ENCODE results near the gene CCDC40. TPM values are rescaled to one million over a fixed set of nuclear protein-coding genes. Genes with fewer than 3 reads are reported as not detected.

The CCDC40 gene
- total and polyA plus RNA-seq, 10 of the 15 experiments (the other 5 are each of a cell fraction or from before 2014, with no cell fraction given) = 0.06 to 0.10 TPM; not detected in 8

GRCh38 chr17:80092959-80093358 is 56.5 kb downstream of the CCDC40 start:
- no peak for ATAC-seq
- WGBS (ENCODE audit: insufficient coverage, insufficient replicate concordance, low lambda C conversion rate, missing lambda C conversion rate) = 20% methylated on average over 8 of the region's 8 CpGs
- Histone ChIP-seq H3K27ac (ENCODE audit: control insufficient read depth, insufficient read depth) (no peak overlapping the region), H3K4me2 (ENCODE audit: control insufficient read depth, insufficient read depth) (no peak overlapping the region), H3K4me3 (no peak overlapping the region), H3K4me1 (ENCODE audit: control insufficient read depth, insufficient read depth, low read length) (no peaks in the 10 kb centered on the region), H4K20me1 (ENCODE audit: control insufficient read depth, insufficient read depth) (no peaks in the 10 kb centered on the region), H3K27me3 (replicated peaks in 1 of 2; ENCODE audit: control insufficient read depth in 2 of 2, insufficient read depth in 2 of 2, low read length in 1 of 2) (no peaks in the 10 kb centered on the region), H3K9ac (ENCODE audit: control insufficient read depth, insufficient read depth, low read length) (no peak overlapping the region), H2AFZ (ENCODE audit: control insufficient read depth, low read depth, low read length) (no peak overlapping the region), H3K79me2 (ENCODE audit: control insufficient read depth, insufficient read depth, low read length) (no peaks in the 10 kb centered on the region), H3K36me3 (ENCODE audit: control insufficient read depth in 2 of 2, insufficient read depth in 2 of 2, low read length in 1 of 2) (no peaks in the 10 kb centered on the region), H3K9me3 (replicated peaks; ENCODE audit: control insufficient read depth, insufficient read depth, low read length) (no peaks in the 10 kb centered on the region)
- intact Hi-C loops (cut with micrococcal nuclease; ENCODE audit: unreplicated experiment) (no loop called here), in situ Hi-C loops (cut with MboI) (no loop called here)
- ChIA-PET RAD21 (ENCODE audit: unreplicated experiment) (no interaction called here), CTCF (interaction anchor here (1.1 to 1.3 kb wide), 3 partner anchors 8 to 84 kb away, joined by 3 to 6 read pairs (median 4); partner anchors contain the start of gene GAA), POLR2A (no interaction called here), SMC1A (ENCODE audit: uncharacterized antibody, unreplicated experiment) (no interaction called here)
- BruUV-seq (replicated peaks) = no TSS peak
- no peak for FAIRE-seq
- TF ChIP-seq SMC3 (IDR thresholded peaks at IDR 0.05; ENCODE audit: borderline replicate concordance, low read length) (no peak), ZNF217 (IDR thresholded peaks at IDR 0.05) (no peak), ESRRA (IDR thresholded peaks at IDR 0.05; ENCODE audit: low read length) (no peak), YBX1 (IDR thresholded peaks at IDR 0.05) (no peak), FOS (IDR thresholded peaks at IDR 0.05; ENCODE audit: borderline replicate concordance, extremely low read depth, insufficient read length) (no peak), EZH2 (IDR thresholded peaks at IDR 0.05; ENCODE audit: borderline replicate concordance, control insufficient read depth, low read depth, low read length) (no peak), IKZF2 (IDR thresholded peaks at IDR 0.05) (no peak), HCFC1 (IDR thresholded peaks at IDR 0.05; ENCODE audit: low read length) (no peak)
- TF ChIP-seq, protein P1, sequence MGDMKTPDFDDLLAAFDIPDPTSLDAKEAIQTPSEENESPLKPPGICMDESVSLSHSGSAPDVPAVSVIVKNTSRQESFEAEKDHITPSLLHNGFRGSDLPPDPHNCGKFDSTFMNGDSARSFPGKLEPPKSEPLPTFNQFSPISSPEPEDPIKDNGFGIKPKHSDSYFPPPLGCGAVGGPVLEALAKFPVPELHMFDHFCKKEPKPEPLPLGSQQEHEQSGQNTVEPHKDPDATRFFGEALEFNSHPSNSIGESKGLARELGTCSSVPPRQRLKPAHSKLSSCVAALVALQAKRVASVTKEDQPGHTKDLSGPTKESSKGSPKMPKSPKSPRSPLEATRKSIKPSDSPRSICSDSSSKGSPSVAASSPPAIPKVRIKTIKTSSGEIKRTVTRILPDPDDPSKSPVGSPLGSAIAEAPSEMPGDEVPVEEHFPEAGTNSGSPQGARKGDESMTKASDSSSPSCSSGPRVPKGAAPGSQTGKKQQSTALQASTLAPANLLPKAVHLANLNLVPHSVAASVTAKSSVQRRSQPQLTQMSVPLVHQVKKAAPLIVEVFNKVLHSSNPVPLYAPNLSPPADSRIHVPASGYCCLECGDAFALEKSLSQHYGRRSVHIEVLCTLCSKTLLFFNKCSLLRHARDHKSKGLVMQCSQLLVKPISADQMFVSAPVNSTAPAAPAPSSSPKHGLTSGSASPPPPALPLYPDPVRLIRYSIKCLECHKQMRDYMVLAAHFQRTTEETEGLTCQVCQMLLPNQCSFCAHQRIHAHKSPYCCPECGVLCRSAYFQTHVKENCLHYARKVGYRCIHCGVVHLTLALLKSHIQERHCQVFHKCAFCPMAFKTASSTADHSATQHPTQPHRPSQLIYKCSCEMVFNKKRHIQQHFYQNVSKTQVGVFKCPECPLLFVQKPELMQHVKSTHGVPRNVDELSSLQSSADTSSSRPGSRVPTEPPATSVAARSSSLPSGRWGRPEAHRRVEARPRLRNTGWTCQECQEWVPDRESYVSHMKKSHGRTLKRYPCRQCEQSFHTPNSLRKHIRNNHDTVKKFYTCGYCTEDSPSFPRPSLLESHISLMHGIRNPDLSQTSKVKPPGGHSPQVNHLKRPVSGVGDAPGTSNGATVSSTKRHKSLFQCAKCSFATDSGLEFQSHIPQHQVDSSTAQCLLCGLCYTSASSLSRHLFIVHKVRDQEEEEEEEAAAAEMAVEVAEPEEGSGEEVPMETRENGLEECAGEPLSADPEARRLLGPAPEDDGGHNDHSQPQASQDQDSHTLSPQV (IDR thresholded peaks at IDR 0.05) = no peak
- DNase-seq (ENCODE audit: low read depth, low spot score) = no peak
